Keratinocyte (primary cell): ENCODE data around the gene PJA2.

Source experiments
- EZH2 ChIP-seq: IDR thresholded peaks from one replicate; pipeline ENCODE4 v1.6.1; 2012; ENCODE audit warnings: inconsistent platforms, mild to moderate bottlenecking, low read length, moderate library complexity
- TF ChIP-seq, protein P1 (sequence below), 3 experiments: IDR thresholded peaks in 1 of 3; conservative IDR thresholded peaks in 1 of 3; optimal IDR thresholded peaks in 1 of 3; 2 replicates in 2 of 3; 3 replicates in 1 of 3; pipeline versions ENCODE3 to v1.5.1; 2011; ENCODE audit warnings: low read length in 3 of 3, mild to moderate bottlenecking in 3 of 3, moderate library complexity in 2 of 3, control low read depth in 1 of 3, inconsistent platforms in 1 of 3; ENCODE audit not compliant: insufficient read depth in 2 of 3; ENCODE audit errors: extremely low read depth in 1 of 3

DNA sequence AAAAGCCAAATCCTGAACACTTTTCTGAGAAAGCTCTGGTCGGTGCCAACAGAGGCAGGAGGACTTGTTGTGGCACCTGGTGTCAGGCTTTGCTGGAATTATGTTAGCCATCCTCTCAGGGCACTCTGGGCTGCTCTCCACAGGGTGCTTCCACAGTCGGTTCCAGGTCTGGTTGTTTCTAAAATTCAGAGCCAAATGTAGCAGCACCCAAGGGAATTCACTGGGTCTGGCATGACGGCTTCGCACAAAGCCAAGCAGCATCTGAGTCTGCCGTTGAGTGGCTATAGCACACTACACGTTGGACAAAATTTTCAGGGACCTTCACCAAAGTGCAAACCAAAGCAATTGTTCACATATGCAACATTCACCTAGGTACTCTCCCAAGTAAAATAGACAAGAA lies 110.2 kb downstream of the PJA2 start:
- TF ChIP-seq EZH2, result no peak
- TF ChIP-seq, protein P1, sequence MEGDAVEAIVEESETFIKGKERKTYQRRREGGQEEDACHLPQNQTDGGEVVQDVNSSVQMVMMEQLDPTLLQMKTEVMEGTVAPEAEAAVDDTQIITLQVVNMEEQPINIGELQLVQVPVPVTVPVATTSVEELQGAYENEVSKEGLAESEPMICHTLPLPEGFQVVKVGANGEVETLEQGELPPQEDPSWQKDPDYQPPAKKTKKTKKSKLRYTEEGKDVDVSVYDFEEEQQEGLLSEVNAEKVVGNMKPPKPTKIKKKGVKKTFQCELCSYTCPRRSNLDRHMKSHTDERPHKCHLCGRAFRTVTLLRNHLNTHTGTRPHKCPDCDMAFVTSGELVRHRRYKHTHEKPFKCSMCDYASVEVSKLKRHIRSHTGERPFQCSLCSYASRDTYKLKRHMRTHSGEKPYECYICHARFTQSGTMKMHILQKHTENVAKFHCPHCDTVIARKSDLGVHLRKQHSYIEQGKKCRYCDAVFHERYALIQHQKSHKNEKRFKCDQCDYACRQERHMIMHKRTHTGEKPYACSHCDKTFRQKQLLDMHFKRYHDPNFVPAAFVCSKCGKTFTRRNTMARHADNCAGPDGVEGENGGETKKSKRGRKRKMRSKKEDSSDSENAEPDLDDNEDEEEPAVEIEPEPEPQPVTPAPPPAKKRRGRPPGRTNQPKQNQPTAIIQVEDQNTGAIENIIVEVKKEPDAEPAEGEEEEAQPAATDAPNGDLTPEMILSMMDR (optimal IDR thresholded peaks at IDR 0.05 in 1 of 3, IDR thresholded peaks at IDR 0.05 in 1 of 3, conservative IDR thresholded peaks at IDR 0.05 in 1 of 3; ENCODE audit: extremely low read depth in 1 of 3, insufficient read depth in 2 of 3, low read length in 3 of 3), result no peak
